HL-60 (cell line): ENCODE data around the gene FRRS1L.

Source experiments
- CTCF ChIP-seq: IDR thresholded peaks from one replicate; pipeline ENCODE4 v1.5.1; 2011; ENCODE audit warnings: low read length, control low read depth, inconsistent platforms; ENCODE audit not compliant: insufficient read depth
- SPI1 ChIP-seq: IDR thresholded peaks from 2 replicates; pipeline ENCODE4 v1.6.1; 2012; ENCODE audit warnings: low read depth, mild to moderate bottlenecking, borderline replicate concordance
- TF ChIP-seq, protein P1 (sequence below): IDR thresholded peaks from 2 replicates; pipeline ENCODE4 v1.6.1; 2012; ENCODE audit warnings: low read depth; ENCODE audit not compliant: insufficient replicate concordance

- TF ChIP-seq SPI1 (no peak), CTCF (no peak)
- TF ChIP-seq, protein P1, sequence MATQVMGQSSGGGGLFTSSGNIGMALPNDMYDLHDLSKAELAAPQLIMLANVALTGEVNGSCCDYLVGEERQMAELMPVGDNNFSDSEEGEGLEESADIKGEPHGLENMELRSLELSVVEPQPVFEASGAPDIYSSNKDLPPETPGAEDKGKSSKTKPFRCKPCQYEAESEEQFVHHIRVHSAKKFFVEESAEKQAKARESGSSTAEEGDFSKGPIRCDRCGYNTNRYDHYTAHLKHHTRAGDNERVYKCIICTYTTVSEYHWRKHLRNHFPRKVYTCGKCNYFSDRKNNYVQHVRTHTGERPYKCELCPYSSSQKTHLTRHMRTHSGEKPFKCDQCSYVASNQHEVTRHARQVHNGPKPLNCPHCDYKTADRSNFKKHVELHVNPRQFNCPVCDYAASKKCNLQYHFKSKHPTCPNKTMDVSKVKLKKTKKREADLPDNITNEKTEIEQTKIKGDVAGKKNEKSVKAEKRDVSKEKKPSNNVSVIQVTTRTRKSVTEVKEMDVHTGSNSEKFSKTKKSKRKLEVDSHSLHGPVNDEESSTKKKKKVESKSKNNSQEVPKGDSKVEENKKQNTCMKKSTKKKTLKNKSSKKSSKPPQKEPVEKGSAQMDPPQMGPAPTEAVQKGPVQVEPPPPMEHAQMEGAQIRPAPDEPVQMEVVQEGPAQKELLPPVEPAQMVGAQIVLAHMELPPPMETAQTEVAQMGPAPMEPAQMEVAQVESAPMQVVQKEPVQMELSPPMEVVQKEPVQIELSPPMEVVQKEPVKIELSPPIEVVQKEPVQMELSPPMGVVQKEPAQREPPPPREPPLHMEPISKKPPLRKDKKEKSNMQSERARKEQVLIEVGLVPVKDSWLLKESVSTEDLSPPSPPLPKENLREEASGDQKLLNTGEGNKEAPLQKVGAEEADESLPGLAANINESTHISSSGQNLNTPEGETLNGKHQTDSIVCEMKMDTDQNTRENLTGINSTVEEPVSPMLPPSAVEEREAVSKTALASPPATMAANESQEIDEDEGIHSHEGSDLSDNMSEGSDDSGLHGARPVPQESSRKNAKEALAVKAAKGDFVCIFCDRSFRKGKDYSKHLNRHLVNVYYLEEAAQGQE = no peak
Observed at GRCh38 chr9:109120204-109120789, 46.8 kb downstream of the FRRS1L start.
